HL-60/S4 treated with retinoic acid at 250 ng/mL for 4 days and 3 days (cell line): ENCODE data around the gene ZAR1.
"Not testable (repeated sequence)": the region's sequence is repeated elsewhere in the genome, so short reads cannot be mapped to it uniquely, and the experiment has no call there.

Source experiments
- in situ Hi-C: fragments of 300-500 bp; cut with MboI; formaldehyde crosslinking; loops from 2 replicates; pipeline ENCODE4 v1.7.0; 2022; ENCODE audit warnings: low sequenced_read_pairs

The ZAR1 gene, protein sequence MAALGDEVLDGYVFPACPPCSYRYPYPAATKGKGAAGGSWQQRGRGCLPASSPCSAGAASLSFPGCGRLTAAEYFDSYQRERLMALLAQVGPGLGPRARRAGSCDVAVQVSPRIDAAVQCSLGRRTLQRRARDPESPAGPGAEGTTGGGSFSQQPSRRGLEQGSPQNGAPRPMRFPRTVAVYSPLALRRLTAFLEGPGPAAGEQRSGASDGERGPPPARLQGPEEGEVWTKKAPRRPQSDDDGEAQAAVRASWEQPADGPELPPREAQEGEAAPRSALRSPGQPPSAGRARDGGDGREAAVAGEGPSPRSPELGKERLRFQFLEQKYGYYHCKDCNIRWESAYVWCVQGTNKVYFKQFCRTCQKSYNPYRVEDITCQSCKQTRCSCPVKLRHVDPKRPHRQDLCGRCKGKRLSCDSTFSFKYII

DNA sequence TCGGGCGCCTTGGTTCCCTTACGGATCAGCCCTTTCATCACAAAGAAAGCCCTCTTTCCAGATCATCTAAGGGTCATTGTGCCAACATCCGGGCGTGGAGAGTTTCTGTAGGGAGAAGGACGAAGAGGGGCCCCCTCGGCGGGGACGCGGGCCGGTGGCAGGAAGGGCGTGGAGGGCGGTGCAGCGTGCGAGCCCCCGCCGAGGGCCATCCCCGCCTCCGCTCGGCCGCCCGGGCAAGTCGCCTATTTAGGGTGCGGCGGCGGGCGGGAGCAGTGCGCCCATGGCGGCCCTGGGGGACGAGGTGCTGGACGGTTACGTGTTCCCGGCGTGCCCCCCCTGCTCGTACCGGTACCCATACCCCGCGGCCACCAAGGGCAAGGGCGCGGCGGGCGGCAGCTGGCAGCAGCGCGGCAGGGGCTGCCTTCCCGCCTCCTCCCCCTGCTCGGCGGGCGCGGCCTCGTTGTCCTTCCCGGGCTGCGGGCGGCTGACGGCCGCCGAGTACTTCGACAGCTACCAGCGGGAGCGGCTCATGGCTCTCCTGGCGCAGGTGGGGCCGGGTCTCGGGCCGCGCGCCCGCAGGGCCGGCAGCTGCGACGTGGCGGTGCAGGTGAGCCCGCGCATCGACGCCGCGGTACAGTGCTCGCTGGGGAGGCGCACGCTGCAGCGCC lies at the start of gene ZAR1:
TSS of gene ZAR1 (plus strand) at position 241 of the 668 bp plus-strand sequence. CDS start at position 281, 40 bp downstream.
- in situ Hi-C loops = no loop called here

DNA sequence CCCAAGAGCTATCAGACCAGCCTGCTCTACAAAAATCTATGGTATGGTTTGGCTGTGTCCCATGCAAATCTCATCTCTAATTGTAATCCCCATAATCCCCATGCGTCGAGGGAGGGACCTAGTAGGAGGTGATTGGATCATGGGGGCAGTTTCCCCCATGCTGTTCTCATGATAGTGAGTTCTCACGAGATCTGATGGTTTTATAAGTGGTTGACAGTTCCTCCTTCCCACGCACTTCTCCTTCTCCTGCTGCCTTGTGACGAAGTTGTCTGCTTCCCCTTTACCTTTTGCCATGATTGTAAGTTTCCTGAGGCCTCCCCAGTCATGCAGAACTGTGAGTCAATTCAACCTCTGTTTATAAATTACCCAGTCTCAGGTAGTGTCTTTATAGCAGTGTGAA lies 49.1 kb upstream of the ZAR1 start:
- in situ Hi-C loops = not testable (repeated sequence)

DNA sequence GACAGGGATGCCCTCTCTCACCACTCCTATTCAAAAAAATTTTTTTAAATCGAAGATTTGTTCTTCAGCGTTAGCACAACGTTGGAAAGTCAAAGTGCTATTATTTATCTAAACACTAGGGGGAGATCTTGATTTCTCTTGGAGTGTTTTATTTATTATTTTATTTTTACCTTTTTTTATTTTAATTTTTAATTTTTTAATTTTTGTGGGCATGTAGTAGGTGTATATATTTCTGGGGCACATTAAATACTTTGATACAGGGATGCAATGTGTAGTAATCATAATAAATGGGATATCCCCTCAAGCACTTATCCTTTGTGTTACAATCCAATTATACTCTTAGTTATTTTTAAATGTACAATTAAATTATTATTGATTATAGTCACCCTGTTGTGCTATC lies 44.3 kb upstream of the ZAR1 start:
- in situ Hi-C loops = no loop called here

DNA sequence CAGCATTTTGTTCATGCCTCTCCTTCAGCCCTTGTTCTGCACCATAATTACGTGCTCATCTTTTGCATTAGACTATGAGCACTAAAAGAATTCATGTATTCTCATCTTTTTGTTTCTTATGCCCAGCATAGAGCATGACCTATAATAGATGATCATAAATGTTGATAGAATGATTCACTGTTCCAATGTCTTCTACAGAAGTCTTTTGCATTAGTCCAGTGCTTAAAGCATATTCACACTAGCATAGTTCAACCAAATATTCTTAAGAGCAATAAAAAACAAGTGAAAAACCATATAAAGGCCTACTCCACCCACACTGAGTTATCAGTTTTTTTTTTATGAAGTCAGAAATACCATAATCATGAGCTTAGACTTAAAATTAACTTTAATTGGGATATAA lies 43.4 kb upstream of the ZAR1 start:
- in situ Hi-C loops = no loop called here

DNA sequence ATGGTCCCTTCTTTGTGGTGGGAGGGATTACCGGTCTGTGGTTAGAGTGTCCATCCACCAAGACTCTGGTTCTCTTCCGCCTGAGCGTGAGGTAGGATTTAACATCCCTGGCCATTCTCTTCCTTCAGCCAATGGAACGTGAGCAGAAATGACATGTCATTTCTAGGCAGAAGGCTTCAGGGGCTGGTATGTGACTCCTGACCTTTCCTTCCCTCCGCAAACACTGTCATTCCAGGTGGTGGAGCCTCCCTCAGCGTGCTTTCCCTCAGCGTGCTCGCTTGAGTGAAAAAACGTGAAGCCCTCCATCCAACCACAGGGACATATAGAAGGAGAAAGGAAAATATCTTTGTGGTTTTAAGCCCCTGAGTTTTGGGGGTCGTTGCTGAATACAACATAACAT lies 40.9 kb upstream of the ZAR1 start:
- in situ Hi-C loops = no loop called here

DNA sequence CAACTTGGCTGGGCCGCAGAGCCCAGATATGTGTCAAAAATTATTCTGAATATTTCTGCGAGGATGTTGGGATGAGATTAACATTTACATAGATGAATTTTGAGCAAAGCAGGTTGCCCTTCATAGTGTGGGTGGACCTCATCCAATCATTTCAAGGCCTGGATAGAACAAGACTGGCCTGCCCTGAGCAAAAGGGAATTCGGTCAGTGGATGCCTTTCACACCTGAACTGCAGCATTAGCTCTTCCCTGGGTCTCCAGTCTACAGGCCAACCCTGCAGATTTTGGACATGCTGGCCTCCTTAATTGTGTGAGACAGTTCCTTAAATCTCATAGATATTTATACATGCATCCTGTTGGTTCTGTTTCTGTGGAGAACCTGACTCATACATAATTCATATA lies 39.3 kb upstream of the ZAR1 start:
- in situ Hi-C loops = no loop called here

DNA sequence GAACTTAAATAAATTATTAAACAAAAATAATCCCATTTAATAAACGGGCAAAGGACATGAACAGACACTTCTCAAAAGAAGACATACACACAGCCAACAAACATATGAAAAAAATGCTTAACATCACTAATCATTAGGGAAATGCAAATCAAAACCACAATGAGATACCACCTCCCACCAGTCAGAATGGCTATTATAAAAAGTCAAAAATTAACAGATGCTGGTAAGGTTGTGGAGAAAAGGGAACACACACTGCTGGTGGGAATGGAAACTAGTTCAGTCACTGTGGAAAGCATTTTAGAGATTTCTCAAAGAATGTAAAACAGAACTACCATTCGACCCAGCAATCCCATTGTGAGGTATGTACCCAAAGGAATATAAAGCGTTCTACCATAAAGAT lies 38.4 kb upstream of the ZAR1 start:
- in situ Hi-C loops = not testable (repeated sequence)

DNA sequence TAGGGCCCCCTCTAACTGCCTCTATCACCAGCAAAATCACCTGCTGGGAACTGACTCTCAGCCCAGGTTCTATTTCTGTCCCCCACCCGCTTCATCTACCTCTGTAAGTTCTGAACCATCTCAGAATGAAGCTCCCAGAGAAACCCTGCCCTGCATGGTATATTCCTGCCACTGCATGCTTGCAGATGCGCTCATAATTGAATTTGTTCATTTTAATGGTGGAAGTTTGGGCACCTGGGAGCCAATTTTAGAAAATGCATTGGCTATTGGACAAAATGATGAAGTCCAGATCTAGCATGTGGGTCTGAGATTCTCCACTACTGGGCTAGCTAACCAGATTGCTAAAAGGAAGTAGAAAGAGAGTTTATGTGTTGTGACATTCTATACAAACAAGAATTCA lies 35.5 kb upstream of the ZAR1 start:
- in situ Hi-C loops = no loop called here

DNA sequence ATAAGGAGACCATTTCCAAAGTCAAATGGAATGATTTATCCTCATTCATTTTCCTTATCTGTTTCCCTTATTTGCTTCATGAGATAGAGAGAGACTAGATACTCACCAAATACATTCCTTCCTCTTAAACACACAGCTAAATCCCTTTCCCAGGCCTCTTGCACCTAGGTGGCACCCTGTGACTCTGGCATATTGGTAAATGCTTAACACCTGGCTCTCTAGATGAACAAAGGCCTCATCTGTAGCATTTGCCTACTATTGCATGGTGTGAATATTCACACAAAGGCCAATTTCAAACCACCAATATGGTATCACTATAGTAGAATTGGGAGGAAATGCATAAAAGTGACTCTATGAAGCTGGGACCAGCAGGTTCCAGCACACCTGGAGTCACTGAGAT lies 29.1 kb upstream of the ZAR1 start:
- in situ Hi-C loops = no loop called here

DNA sequence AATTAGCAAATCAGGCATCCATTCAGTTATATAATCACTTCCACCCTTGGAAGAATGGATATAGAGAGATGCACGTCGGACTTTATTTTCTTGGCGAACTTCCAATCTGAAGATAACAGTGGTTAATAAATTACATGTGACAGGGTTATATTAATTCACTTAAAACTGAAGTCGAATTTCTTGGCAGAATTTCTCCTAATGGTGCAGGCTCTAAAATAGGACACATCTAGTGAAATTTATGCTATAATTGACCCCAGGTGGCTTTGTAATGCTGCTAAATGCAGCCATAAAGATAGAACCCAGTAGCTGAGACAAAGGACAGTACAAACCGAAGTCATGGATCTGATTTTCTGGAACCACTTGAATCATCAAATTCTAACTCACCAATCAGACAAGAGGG lies 27.7 kb upstream of the ZAR1 start:
- in situ Hi-C loops = no loop called here

DNA sequence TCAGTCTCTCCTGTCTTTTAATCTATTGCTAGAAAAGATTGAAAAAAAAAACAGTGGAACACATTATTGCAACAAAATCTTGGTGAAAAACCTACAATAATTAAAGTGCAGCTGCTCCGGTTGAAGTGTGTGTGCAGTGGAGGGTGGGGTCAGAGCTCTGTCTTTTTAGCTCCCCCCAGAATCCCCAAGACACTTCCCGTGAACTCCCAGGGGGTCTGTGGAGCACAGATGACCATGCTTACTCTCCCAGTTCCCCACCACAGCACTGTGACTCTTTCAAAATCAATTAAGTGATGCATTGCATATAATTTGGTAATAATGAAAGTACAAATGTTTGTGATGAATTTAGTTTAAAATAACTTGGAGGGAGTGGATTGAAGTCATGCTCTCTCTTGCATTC lies 22.6 kb upstream of the ZAR1 start:
- in situ Hi-C loops = no loop called here

DNA sequence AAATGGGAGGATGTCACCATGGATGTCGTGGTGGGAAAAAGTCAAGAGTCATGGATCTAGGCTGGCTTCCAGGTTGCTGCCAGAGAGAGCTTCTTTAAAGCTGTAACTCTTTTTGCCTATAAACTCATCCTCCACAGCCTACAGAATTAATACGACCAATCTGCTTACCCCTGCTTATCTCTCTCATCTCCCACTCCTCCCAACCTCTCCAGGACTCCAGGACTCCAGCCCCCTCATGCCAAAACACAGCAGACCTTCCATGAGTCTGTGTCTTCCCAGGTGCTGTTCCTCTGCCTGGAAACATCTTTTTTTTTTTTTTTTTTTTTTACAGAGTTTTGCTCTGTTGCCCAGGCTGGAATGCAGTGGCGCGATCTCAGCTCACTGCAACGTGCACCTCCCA lies 22.2 kb upstream of the ZAR1 start:
- in situ Hi-C loops = no loop called here

DNA sequence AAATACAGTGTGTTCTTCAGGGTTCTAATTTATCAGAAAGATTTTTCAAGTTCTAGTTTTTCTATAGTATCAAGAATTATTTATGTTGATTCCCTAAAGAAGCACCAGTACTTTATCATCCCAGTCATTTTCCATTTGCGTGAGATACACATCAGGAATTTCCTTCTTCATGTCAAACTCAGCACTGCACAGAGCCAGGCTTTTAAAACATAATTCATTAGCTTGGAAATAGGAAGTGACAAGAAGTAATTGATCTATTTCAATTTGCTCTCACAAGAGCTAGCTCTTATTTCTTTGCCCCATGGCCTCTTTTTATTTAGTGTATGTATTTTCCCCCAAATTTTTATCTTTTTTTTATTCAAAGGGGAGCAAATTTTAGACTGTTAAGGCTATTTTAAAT lies 19.9 kb upstream of the ZAR1 start:
- in situ Hi-C loops = no loop called here

DNA sequence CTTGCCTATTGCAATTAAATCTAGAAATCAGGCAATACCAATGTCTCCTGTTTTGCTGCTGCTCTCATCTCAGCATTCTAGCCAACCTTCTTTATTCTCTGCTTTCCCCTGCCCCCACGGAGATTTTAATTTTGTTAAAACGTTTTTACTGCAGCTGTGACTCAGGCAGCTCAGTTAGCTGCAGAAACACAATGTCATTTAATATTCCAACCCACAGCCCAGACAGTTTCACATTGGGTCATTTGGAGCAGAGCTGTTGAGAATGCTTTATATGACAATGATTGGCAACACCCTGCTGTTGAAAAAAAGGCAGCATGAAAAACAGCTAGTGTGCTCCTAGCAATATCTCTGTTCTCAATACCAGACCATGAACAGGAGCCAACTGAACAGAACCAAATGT lies 19.5 kb upstream of the ZAR1 start:
- in situ Hi-C loops = no loop called here

DNA sequence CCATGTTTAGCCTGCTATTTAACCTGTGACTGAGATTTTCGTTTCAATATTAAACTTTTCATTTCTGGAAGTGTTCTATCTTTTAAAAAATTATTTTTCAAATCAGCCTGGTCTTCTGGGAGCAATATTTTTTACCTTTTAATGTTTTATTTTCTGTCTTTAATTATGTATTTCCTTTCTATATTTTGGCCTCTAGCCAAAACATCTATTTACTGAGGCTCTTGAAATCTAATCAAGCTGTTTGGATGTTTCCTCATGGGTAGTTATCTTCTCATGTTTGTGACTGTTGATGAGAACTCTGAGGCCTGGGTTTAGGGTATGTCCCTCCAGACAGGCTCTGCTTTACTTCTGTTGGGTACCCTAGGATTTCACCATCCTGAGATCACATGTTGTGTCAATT lies 17.3 kb upstream of the ZAR1 start:
- in situ Hi-C loops = no loop called here

DNA sequence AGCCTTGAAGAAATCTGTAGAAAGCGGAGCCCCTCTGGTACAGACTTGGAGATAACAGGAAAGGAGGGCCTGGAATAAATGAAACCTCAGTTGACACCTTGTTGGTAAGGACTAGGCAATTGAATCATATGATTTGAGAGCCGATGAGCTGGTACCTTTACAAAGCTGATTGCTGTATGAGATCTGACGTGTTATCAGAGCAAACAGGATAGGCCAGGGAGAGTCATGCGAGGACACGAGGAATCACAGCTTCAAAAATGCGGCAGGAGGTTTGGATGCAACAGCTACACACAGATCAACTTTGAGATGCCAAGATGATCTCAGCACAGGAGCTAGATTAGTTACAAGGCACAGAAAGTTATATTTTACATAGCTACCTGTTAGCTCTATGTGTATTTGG lies 14.3 kb upstream of the ZAR1 start:
- in situ Hi-C loops = no loop called here

DNA sequence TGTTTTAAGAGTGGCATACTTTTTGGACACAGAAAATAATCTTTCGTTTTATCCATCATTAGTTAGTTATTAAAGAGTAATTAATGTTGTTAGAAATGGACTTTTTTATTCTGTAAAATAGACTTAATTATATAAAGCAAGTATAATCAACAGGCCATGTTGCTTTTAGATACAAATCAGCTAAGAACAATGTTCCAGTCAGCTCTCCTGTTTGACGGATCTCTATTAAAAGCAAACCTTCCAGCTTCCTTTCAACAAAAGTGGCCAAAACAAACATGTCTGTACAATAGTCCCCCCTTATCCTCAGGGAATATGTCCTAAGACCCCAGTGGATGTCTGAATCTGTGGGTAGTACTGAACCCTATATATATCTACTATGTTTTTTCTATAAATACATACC lies 11.8 kb upstream of the ZAR1 start:
- in situ Hi-C loops = no loop called here

DNA sequence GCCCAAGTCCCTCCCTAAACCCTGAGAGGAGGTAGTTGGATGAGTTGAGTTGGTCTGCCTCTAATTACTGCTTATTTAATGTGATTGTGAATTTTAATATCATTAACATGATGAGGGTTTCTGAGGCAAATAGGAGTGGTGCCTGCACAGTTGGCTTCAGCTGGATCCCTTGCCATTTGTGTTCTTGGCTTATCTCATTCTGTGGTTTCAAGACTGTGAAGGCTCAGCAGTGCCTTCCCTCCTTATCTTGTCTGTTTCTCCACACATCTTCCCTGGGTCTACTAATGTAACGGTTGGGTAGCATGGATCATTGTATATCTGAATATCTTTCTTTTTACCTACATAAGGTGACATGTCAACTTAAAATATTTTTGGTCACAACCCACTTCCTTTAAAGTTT lies 8.5 kb upstream of the ZAR1 start:
- in situ Hi-C loops = no loop called here

DNA sequence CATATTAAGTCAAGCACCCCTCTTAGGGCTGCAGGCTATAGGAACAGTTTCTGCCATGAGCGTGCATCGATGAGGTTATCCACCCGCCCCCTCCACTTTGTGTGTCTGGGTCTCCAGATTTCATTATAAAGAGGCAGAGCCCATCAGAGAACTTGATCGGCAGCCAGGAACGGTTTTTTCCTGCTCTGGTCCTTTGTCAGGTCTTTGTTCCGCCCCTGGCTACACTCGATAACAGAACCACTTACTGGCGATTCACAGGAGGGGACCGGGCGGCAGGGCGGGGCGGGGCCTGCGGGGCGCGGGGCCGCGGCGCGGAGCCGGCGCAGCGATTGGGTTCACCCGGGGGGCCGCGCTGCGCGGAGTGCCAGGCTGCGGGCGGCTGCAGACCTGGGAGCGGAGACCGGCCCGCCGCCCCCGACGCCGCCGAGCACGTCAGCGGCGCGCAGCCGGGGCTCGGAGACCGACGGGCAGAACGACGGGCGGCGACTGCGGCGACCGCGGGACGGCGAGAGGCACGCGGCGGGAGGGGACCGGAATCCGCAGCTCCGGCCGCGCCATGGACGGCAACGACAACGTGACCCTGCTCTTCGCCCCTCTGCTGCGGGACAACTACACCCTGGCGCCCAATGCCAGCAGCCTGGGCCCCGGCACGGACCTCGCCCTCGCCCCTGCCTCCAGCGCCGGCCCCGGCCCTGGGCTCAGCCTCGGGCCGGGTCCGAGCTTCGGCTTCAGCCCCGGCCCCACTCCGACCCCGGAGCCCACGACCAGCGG lies 6.9 kb upstream of the ZAR1 start, which contains the start of gene SLC10A4:
TSS of gene SLC10A4 (plus strand) at position 338 of the 771 bp plus-strand sequence. CDS start at position 557, 219 bp downstream.
- in situ Hi-C loops = no loop called here

DNA sequence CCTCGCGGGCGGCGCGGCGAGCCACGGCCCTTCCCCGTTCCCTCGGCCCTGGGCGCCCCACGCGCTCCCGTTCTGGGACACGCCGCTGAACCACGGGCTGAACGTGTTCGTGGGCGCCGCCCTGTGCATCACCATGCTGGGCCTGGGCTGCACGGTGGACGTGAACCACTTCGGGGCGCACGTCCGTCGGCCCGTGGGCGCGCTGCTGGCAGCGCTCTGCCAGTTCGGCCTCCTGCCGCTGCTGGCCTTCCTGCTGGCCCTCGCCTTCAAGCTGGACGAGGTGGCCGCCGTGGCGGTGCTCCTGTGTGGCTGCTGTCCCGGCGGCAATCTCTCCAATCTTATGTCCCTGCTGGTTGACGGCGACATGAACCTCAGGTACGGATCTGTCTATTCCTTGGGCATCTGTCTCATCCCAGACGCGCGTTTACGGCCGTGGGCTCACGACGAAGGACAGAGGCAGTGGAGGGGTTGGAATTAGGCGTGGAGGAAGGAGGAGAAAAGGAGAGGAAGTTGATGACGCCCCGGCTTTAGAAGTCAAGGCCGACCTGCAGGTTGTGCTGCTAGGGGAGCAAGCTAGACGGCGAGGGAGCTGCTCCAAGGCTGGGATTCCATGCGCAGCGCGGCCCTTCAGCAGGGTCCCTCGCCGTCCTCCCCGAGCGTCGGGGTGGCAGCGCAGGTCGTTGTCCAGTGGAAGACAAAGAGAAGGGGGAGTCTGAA lies 6.1 kb upstream of the ZAR1 start:
- in situ Hi-C loops = no loop called here
